22Rv1 (cell line): ENCODE data around the gene FIZ1.

ENCODE experiments used
- CTCF ChIP-seq: fragments of 450-650 bp; IDR thresholded peaks from 2 replicates; pipeline ENCODE4 v1.5.1; 2017; ENCODE audit warnings: mild to moderate bottlenecking
- ZFX ChIP-seq: fragments of 450-650 bp; IDR thresholded peaks from 2 replicates; pipeline ENCODE4 v1.6.1; 2017; ENCODE audit warnings: antibody characterized with exemption, borderline replicate concordance

GRCh38 chr19:55622242-55622969, 23.1 kb upstream of the FIZ1 start:
- TF ChIP-seq CTCF (no peak), ZFX (no peak)
